Measurements from ENCODE around the gene CYBA.

The CYBA gene

DNA sequence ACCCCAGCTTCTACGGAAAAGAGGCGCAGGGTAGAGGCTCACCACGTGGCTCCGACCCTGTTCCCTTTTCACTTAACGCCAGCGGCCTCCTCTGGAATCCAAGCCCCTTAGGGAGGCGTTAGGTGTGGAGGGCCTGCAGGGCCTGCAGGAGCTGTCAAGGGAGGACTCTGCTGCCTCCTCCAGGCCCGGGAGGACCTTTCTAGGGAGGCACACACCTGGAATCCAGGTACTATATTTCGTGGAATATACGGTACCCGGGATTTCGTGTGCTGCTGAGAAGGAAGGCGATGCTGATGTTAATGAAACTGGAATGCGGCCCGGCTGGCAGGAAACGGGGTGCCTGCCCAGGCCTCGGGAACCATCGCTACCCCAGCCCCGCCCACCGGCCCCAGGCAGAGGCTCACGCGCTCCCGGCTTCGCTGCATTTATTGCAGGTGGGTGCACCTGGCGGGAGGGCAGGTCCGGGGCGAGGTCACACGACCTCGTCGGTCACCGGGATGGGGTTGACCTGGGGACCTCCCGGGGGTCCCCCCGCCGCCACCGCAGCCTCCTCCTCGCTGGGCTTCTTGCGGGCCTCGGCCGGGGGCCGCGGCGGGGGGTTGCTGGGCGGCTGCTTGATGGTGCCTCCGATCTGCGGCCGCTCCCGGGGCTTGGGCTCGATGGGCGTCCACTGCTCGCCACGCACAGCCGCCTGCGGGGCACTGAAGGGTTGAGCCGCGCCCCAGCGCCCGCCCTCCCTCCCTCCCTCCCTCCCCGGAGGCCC, 7.8 kb downstream of the CYBA start:
- DNase-seq: no peak

DNA sequence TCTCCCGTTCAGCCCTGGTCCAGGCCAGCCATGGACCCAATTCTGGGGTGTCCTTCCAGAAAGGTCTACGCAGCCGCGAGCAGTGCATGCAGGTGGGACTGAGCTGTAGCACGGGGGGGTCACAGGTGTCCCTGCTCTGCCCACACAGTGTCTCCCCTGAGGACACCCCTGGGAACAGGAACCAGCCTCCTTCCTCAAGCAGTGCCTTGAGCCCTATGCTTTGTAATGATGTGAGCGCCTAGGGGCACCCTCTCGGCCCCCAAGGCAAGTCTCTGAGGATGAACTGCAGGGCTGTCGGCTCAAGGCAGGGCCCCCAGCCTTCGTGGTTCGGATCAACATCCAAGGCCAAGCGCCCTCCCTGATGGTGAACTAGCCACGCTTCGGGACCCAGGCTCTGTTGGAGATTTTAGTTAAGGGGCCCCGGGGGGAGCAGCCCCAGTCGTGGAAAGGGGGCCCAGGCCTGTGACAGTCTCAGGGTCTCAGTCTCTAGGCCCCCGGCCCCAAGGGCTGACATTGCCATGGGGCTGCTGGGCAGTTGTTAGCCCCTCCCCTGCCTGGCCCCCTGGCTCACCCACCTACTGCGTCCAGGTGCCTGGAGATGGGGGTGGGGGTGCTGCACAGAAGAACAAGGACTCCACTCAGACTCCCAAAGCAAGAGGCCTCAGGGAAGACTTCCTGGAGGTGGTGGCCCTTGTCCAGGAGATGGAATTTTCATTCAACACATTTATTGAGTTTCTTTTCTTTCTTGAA, 10.2 kb downstream of the CYBA start:
- DNase-seq: no peak

DNA sequence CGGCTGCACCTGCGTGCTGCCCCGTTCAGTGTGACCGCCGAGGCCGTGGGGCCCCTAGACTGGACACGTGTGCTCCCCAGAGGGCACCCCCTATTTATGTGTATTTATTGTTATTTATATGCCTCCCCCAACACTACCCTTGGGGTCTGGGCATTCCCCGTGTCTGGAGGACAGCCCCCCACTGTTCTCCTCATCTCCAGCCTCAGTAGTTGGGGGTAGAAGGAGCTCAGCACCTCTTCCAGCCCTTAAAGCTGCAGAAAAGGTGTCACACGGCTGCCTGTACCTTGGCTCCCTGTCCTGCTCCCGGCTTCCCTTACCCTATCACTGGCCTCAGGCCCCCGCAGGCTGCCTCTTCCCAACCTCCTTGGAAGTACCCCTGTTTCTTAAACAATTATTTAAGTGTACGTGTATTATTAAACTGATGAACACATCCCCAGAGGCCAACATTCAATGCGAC, 10.8 kb downstream of the CYBA start:
- no peak for DNase-seq

DNA sequence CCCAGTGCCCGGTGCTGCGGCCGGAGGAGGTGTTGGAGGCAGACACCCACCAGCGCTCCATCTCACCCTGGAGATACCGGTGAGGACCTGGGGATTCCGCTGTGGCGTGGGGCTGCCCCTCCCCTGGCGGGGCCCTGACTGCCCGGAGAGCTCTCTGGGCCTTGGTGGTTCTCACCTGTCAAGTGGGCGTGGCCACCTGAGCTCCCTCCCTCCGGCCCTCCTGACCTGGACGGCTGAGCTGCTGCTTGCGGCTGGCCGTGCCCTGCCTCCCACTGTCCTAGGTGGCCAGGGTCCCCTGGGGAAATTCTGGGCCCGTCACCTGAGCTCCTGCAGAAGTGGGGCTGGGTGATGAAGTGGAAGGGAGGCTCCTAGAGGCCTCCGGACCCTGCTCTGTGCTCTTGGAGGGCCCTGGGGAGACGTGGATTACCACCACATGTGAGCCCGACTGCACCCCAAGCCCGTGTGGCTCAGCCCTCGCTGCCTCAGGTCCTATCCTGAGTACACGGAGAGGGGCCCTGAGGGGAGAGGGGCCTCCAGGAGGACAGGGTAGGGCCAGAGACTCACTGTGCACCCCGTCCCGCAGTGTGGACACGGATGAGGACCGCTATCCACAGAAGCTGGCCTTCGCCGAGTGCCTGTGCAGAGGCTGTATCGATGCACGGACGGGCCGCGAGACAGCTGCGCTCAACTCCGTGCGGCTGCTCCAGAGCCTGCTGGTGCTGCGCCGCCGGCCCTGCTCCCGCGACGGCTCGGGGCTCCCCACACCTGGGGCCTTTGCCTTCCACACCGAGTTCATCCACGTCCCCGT, 11.4 kb downstream of the CYBA start:
- no peak for DNase-seq

DNA sequence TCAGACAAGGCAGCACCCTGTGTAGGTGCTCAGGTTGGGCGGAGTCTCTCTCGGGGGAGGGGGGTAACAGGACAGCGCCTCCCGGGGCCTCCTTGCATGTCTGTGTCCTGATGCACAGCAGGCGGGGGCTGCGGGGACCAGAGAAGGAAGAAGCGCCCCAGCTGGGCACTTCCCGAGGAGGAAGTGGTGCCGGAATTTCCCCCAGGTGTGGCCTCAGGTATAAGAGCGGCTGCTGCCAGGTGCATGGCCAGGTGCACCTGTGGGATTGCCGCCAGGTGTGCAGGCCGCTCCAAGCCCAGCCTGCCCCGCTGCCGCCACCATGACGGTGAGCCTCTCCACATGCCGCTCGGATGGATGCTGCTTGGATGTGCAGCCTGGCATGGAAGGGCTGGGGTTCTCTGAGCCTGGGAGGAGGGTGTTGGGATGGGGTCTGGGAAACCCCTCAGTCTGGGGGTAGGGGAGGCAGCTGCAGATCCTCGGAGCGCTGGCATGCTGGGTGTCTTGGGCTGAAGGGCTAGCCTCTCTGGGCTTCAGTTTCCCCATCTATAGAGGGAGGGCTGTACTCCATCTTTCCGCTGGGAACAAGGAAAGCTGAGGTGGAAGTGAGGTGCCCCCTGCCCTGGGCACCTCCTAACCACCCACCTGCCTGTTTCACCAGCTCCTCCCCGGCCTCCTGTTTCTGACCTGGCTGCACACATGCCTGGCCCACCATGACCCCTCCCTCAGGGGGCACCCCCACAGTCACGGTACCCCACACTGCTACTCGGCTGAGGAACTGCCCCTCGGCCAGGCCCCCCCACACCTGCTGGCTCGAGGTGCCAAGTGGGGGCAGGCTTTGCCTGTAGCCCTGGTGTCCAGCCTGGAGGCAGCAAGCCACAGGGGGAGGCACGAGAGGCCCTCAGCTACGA, 12.3 kb downstream of the CYBA start, which contains the start of gene IL17C:
Gene IL17C, plus strand, starts transcription at position 250 of the 908 bp plus-strand sequence. Its CDS starts 70 bp downstream, at position 320.
- DNase-seq: no peak

DNA sequence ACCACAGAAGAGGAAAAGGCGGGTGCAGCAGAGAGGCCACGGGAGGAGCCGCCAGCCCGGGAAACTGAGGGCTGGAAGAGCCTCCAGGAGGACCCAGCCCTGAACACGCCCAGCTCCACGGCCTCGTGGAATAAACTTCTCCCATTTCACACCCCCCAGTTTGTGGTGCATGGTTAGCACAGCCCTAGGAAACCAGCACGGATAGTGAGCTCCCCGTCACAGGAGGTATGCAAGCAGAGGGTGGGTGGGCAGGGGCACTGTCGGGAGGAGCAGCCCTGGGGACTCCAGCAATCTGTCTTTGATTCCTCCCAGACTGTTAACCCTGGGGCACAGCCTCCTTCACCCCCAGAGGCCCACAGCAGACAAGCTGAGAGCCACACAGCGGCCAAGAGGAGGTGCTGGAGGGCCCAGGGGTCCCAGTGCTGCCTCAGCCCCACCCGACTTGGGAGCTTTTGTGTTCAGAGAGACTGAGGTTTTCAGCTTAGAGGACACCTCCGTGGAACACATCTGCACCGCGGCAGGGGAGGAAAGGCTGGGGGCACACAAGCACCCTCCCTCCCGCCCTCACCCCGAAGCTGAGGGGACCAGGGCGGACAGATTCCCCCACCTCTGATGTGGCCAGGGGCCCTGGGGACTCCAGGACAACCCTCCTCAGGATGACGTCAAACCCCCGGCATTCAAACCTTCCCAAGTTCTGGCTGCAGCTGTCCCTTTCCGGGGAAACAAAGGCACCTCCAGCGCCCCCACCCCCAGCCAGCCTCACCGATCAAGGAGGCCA, 14.2 kb downstream of the CYBA start:
- no peak for DNase-seq

DNA sequence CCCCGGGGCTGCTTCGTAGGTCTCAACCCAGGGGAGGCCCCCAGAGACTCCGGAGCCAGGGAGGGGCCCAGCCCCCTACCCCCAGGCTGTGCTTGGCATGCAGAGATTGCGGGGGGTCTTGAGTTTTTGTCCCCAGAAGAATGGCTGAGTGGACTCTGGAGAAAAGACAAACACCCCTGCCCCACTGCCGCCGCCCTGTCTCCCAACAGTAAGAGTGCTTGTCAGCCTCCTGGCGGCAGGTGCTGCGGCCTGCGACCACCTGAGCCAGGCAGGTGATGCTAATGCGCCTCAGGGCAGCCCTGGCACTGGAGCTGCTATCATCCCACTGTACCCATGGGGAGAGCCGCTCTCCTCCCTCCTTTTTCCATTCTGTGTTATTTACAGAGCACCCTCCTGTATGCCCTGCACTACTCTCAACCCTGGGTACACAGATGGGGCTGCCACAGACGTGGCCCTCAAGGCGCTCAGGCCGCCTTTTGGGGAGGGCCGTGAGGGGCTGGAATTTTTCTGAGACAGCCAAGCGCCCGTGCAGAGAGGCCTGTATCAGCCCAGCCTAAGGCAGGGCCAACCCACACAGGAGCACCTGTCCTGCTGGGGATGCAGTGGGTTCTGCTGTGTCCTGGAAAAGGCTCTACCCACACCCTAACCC, 15.1 kb downstream of the CYBA start:
- no peak for DNase-seq

DNA sequence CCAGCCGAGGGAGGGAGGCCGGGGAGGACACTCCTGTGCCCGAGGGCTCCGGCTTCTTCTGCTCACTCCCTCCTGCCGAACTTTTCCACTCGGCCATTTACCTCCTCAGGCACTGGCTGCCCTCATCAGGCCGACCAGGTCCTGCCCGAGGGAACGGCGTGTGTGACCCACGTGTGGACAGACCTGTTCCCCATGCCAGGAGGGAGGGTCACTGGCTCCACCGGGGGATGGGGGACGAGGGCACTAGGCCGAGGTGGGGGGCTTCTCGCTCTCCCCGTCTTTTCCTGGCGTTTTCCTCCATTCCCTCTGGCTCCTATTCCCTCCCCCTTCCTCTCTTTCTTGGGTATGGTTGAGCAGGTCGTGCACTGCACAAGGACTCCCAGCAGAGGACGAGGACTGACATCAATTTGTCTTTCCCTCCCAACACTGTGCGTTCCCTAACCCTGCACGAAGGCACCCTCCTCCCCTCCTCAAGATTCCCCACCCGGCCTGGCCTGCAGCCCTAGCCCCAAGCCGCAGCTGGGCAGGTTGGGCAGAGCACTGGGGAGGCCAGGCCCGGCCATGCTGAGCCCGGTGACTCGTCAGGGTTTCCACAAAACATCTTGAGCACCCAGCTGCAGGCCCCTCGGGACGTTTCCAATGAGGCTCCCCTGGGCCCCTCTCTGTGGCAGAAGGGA, 15.7 kb downstream of the CYBA start:
- no peak for DNase-seq

DNA sequence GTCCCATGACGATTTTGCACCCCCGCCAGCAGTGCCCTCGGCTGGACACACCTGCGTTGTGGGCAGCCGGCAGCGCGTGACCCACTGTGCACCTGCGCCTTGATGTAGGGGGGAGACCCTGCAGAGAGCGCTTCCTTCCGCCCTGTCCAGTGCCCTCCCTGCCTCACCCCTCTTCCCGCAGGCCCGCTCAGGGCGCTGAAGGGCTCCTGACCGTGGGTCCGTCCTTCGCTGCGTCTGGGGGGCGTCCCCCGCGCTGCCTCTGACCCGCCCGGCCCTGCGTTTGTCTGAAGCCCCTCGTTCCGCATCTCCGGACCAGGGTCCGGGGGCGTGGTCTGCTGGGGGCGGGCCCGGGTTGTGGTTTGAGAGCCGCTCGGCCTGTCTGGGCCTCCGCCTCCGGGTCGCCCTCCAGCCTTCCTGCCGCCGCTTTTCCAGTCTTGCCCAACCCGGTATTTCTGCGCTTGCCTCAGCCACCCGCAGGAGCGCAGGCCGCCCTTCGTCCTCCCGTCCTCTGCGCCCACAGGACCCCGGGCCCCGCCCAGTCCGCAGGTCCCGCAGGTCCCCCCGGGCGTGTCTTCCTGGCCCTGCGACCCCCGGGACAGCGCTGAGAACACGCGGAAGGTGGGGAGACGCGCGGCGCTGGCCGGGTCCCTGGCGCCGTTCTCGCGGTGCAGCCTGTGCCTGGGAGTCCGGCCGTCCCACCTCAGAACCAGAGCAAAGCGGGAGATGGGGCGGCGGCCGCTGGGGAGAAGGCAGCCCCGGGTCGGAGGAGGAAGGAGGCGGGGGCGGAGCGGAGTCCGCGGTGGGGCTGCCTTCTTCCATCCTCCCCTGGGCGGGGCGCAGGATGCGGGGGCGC, 16.5 kb downstream of the CYBA start:
- peak; percentile 26 for DNase-seq

DNA sequence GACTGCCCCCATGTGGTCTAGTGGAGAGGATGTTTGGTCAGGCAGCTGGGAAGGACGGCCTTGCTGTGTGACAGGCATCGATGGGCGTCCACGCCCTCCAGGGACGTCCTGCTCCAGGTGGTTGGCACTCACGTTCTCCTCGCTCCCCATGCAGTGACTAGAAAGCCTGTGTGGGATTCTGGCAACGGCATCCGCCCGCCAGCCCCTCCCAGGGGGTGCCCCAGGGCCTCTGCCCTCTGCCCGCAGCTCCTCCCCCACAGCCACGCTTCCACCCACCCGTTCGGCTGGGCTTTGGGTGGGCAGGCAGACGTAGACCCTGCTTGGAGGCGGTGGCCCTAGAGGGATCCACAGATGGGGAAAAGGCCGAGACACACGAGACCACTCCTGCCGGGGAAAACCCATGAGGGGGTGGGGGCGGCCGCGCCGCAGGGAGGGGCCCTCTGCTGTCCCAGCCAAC, 17.1 kb downstream of the CYBA start:
- DNase-seq: peak; percentile 25

DNA sequence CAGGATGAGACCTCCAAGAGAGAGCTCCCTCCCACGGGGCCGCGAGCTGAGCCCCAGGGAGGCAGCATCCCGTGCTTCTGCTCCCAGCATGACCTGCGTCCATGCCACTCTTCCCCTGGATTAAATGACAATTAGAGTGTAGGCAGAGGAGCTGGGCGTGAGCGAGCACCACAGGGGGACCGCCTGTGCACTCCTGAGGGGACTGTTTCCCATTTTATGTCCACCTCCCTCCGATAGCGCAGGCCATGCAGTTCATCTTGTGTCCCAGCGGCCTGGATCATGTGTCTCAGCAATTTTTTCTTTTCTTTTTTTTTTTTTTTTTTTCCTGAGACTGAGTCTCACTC, 18.3 kb downstream of the CYBA start:
- no peak for DNase-seq

DNA sequence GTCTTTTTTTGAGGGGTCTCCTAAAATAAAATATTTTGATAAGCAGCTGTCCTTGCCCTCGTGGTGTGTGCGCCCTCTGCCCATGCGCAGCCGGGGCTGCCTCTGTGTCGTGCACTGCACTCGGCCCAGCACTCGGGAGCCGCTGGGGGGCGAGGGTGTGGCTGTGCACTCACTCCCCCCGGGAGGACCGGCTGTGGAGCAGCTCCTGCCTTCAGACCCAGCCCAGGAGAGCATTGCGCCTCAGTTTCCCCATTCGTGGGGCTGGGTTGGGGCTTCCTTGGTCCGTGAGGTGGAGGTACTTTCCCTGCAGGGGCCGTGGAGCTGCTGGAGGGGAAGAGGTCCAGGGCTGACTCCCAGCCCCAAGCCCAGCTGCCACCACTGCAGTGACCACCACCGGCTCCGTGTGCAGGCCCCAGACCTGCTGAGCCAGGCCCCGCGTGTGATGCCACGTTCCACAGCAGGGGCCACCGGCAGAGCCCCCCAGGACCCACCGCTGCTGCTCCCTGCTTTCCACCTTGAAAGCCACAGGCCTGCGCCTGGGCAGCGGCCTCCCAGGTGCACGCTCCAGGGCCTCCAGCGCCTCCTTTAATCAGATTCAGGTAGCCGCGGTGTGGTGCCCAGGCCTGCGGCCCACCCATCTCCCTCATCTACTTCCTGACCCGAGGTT, 18.8 kb downstream of the CYBA start:
- no peak for DNase-seq

DNA sequence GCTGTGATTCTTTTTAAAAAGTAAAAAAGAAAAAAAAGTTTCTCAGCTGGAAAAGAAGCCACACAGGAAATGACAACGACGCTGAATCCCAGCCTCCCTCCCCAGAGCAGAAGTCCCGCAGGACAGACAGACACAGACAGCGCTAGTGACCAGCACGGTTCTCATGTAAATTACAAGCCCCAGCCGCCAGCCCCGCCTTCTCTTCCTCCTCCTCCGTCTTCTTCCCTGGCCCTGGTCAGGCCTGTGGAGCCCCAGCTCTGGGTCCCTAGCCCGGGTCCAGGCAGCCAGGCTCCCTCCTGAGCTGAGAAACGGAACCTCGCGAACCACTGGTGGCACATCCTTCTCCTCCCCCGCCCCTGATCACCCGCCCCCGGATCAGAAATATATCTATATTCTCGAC, 19.5 kb downstream of the CYBA start:
- DNase-seq: no peak

DNA sequence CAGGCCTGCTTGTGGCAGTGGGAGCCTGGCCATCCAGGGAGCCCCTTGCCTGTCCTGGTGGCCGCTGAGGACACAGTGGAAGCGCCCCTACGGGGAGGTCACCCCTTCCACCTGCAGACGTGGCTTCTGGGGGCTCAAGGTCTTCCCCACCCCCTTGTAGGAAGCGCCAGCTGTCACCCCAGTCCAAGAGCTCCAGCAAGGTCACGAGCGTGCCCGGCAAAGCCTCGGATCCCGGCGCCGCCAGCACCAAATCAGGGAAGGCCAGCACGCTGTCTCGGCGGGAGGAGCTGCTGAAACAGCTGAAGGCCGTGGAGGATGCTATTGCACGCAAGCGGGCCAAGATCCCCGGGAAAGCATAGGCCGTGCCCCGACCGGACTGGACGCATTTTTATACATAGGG, 19.9 kb downstream of the CYBA start:
- no peak for DNase-seq

DNA sequence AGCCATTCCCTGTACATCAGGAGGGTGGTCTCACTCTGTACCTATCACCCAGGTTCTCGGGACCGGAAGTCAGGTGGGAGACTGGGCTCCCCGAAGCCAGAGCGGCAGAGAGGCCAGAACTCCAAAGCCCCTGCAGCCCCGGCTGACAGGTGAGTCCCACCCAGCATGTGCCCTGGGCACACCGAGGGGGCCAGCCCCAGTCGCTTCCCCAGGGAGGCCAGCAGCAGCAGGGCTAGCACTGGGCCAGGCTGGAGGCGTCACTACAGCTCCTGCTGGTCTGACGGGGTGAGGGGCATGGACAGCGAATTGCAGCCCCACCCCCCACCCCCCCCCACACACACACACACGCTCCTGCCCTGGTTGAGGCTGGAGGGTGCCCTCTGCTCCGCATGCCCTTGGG, 20.4 kb downstream of the CYBA start:
- DNase-seq: no peak

DNA sequence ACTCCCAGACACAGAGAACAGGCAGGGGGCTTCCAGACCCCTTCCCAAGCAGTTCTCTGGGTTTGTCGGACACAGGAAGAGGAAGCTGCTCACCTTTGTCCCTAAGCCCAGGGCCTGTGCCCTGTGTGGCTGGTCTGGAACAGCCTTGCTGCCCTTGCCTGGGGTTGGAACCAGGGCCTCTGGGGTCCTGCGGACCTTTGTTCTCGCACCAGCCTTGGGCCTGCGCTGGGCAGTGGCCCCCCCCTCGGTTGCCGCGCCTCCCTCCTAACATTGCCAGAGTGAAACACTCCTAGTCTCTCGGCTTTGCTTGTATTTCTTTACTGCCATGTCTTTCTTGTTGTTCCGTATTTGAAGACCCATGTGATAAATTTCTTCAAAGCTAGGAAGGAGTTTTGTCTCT, 21.0 kb downstream of the CYBA start:
- DNase-seq: no peak

DNA sequence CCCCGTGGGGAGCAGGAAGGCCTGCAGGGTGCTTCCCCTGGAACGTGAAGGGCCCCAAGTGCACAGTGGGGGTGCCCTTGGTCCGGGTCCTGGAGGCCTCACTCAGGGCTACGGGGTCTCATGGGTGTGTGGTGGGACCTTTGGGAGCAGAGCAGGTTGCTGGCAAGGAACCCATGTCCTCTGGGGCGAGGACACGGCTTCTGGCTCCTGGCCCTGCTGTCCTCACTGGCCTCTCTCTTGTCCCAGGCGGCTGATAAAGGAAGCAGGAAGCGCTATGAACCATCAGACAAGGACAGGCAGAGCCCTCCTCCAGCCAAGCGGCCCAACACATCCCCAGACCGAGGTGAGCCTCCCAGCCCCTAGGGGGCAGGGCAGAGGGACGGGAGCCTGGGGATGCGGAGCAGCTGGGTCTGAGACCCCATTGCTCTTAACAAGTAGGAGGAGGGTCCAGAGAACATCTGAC, 22.3 kb downstream of the CYBA start:
- DNase-seq: no peak

DNA sequence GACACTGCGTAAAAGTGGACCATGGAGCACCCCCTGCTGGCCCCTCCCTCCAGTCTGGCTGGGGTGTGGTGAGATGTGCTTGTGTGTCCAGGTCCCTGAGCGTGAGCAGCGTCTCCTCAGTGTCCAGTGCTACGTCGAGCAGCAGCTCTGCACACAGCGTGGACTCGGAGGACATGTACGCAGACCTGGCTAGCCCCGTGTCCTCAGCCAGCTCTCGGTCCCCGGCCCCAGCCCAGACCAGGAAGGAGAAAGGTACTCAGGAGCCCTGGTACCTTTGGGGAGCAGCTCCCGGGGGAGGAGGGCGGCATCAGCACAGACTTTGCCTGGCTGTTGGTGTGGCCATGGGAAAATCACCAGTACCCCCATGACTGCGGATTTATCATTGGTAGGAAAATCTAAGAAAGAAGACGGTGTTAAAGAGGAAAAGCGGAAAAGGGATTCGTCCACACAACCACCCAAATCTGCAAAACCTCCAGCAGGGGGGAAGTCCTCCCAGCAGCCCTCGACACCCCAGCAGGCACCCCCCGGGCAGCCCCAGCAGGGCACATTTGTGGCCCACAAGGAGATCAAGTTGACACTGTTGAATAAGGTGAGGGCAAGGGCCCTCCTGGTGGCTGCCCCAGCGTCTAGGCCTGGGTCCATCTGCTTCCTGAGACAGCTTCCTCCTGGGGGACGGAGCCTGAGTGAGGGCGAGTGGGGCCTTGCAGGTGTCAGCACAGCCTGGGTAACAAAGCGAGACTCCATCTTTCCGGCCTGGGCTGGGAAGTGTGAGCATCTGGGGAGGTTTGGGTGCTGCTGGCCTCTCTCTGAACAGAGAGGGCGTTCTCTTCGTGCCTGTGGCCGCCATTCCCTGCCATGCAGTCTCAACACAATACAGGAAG, 23.1 kb downstream of the CYBA start:
- no peak for DNase-seq

Data from kidney glomerular epithelial cell (primary cell).